ENCODE data around the gene MYO9A.
"Not testable (repeated sequence)": the region's sequence is repeated elsewhere in the genome, so short reads cannot be mapped to it uniquely, and the experiment has no call there.

The MYO9A gene

GRCh38 chr15:71945012-71945411 lies 172.9 kb downstream of the MYO9A start:
- DNase-seq (ENCODE audit: low read depth): no peak

DNA sequence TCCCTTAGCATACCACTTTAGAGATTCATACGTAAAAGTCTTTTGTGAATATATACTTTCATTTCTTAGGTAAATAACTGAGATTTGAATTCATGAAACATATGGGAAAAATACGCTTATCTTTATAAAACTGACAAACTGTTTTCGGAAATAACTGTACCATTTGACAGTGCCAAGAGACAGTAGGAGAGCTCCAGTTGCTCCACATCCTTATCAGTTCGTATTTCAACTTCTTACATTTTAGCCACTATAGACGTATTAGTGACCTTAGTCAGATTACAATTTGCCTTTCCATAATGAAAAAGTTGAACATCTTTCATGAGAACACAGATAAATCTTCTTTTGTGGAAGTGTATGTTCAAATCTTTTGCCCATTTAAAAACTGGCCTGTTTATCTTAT lies 174.1 kb downstream of the MYO9A start:
- DNase-seq (ENCODE audit: low read depth): no peak

DNA sequence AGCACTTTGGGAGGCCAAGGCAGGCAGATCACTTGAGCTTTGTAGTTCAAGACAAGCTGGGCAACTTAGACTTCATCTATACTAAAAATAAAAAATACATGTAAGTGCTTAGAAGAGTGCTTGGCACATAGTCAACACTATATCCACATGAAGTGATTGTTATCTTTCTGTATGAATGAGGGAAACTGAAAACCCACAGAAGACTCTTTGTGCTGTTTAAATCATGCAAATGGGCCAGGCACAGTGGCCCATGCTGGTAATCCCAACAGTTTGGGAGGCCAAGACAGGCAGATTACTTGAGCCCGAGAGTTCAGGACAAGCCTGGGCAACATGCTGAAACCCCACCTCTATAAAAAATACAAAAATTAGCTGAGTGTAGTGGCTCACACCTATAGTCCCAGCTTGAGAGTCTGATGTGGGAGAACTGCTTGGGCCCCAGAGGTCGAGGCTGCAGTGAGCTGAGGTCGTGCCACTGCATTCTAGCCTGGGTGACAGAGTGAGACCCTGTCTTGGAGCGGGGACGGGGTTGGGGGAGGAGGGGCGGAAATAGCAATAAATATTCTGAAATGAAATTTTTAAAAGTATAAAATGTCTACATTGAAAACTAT lies 177.9 kb downstream of the MYO9A start:
- DNase-seq (ENCODE audit: low read depth): peak; percentile 10

- no peak for DNase-seq (ENCODE audit: low read depth)
Observed at GRCh38 chr15:71937650-71938311, 180.2 kb downstream of the MYO9A start.

GRCh38 chr15:71934446-71934845 lies 183.5 kb downstream of the MYO9A start:
- no peak for DNase-seq (ENCODE audit: low read depth)

GRCh38 chr15:71932689-71933088 lies 185.3 kb downstream of the MYO9A start:
- no peak for DNase-seq (ENCODE audit: low read depth)

GRCh38 chr15:71931261-71931660 lies 186.7 kb downstream of the MYO9A start:
- no peak for DNase-seq (ENCODE audit: low read depth)

- DNase-seq (ENCODE audit: low read depth): no peak
Observed at GRCh38 chr15:71925145-71925544, 192.8 kb downstream of the MYO9A start.

DNA sequence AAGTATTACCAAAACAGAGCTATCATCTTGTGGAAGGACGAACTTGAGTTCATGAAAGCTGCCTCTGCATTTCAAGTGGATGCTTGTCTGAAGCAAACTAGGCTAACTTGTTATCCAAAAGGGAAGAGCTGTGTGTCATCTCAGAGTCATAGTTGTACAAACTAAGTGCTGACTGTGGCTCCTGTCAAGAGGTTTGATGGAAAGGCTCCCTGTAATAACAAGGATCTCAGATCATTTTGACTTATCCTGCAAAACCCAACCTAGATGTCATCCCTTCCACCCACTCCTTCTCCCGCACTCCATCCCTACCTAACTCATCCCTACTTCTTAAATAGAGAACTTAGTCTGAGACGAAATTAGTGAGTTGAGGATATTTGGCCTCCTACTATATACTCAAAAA lies 196.8 kb downstream of the MYO9A start:
- DNase-seq (ENCODE audit: low read depth): no peak

DNA sequence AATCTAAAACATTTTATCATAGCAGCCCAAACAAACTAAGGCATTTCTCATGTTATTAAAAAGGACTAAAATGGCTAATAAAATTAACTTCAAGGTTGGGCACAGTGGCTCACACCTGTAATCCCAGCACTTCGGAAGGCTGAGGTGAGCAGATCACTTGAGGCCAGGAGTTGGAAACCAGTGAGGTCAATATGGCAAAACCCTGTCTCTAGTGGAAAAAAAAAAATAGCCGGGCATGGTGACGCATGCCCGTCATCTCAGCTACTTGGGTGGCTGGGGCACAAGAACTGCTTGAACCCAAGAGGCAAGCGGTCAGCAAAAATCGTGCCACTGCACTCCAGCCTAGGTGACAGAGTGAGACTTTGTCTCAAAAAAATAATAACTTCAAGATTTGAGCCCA lies 197.4 kb downstream of the MYO9A start:
- DNase-seq (ENCODE audit: low read depth): no peak

DNA sequence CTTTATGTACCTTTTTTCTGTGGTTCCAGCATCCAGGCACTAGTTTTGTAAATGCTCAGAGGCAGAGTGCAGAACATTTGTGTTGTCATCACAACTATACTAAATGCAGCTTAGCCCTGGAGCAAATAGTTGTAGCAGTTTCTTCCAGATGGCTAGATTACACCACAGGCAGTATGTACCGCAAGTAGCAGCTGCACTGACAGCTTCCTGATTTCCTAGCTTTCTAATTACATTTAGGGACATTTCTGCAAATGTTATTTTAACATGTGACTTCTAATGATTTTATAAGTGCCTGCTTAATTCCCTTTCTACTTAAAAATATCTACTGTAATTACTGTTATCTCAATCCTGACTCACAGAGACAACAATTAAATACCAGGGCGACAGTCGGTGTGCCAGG lies 201.1 kb downstream of the MYO9A start:
- no peak for DNase-seq (ENCODE audit: low read depth)

DNA sequence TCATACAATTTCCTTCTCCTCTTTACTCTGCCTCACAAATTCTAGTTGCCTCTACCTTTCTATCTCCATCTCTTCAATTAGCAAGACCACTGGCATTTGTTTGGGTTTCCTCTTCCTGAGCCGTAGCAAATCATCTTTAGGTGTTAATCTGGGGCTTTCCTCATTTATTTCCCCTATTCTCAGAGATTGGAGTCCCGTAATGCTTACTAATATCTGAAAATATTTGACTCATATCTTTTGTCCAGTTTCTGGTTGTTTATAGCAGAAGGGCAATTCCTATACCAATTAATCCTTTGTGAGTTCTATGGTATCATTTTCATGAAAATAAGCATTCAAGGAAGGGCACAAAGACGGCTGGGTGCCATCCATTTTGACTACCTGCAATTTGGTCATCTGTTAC lies 203.9 kb downstream of the MYO9A start:
- no peak for DNase-seq (ENCODE audit: low read depth)

- DNase-seq (ENCODE audit: low read depth): no peak
Observed at GRCh38 chr15:71899674-71900073, 218.3 kb downstream of the MYO9A start.

- DNase-seq (ENCODE audit: low read depth): no peak
Observed at GRCh38 chr15:71893691-71894090, 224.3 kb downstream of the MYO9A start.

- DNase-seq (ENCODE audit: low read depth): no peak
Observed at GRCh38 chr15:71892335-71892734, 225.6 kb downstream of the MYO9A start.

DNA sequence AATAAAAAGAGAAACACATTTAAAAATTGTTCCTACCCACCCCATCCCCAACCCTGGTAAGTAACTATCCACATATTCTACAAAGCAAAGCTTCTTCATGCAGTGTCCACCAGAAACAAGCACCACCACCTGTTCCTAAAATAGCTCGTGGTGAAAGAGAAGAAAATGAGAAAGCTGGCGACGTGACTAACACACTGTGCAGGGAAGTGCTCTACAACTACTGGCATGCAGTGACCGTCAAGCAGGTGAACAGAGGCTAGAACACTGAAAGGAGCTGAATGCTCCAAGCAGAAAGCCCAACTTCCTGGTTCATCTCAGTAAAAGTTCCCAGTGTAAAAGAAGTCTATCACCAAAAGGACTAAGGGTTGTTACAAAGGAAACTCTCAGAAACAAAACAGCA lies 226.9 kb downstream of the MYO9A start:
- no peak for DNase-seq (ENCODE audit: low read depth)

DNA sequence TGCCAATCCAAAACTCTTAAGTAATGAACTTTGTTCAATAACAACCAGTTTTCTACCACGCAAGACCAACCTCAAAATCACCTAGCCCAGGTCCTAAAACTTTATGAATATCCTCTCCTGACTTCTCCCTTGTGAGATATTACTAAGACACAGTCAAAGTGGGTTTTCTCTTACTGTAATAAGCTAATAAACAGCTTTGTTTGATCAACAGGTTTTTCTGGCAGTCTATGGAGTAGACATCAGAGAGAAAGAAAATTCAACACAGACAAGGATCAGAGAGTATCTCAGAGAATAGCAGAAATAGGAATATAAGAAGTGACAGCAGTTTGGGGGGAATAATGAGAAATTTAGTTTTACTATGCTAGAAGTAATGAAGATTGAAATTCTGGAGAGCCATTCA lies 228.0 kb downstream of the MYO9A start:
- no peak for DNase-seq (ENCODE audit: low read depth)

DNA sequence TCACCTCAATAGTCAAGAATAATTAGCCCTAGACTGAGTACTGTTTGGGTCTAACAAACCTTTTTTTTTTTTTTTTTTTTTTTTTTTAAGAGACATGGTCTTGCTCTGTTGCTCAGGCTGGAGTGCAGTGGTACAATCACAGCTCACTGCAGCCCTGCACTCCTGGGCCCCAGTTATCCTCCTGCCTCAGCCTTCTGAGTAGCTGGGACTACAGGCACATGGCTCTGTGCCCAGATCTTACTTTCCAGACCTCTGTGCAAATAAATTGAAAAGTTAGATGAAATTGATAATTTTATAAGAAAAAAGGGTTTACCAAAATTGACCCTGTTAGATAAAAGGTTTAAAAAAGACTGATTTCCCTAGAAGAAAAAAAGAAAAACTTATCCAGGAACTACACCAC lies 228.6 kb downstream of the MYO9A start:
- no peak for DNase-seq (ENCODE audit: low read depth)

- no peak for DNase-seq (ENCODE audit: low read depth)
Observed at GRCh38 chr15:71888797-71889196, 229.2 kb downstream of the MYO9A start.

- DNase-seq (ENCODE audit: low read depth): no peak
Observed at GRCh38 chr15:71885390-71885789, 232.6 kb downstream of the MYO9A start.

- DNase-seq (ENCODE audit: low read depth): no peak
Observed at GRCh38 chr15:71883447-71883846, 234.5 kb downstream of the MYO9A start.

- no peak for DNase-seq (ENCODE audit: low read depth)
Observed at GRCh38 chr15:71880276-71880675, 237.7 kb downstream of the MYO9A start.

- DNase-seq (ENCODE audit: low read depth): no peak
Observed at GRCh38 chr15:71874245-71874644, 243.7 kb downstream of the MYO9A start.

- DNase-seq (ENCODE audit: low read depth): not testable (repeated sequence)
Observed at GRCh38 chr15:71858232-71858631, 259.7 kb downstream of the MYO9A start.

All from iris pigment epithelial cell (primary cell).